Stomach (tissue), 9 donors: Measurements from ENCODE around the gene HTT. TPM values are rescaled to one million over a fixed set of nuclear protein-coding genes. Genes with fewer than 3 reads are reported as not detected.

Experiments
- DNase-seq, 2 donors: peaks; one replicate each; pipeline versions ENCODE4 v3.0.0 to v3.0.0-alpha.2; 2013 to 2019
- H3K27ac ChIP-seq, 5 donors: fragments of 200-600 bp in 4 of 5; sonication (generic) in 4 of 5; one replicate each; pipeline ENCODE4 v1.5.1; 2013 to 2019; ENCODE audit warnings: mild to moderate bottlenecking in 1 of 5, moderate library complexity in 1 of 5
- H3K27me3 ChIP-seq, 3 donors: fragments of 200-600 bp; sonication (generic); one replicate each; pipeline ENCODE4 v1.5.1; 2017 to 2019; ENCODE audit warnings: mixed run types in 1 of 3
- H3K36me3 ChIP-seq, 4 donors: fragments of 200-600 bp; sonication (generic); 1 replicate in 3 of 4; 2 replicates in 1 of 4; pipeline ENCODE4 v1.5.1; 2016 to 2019
- H3K4me1 ChIP-seq, 4 donors: fragments of 200-600 bp; sonication (generic); one replicate each; pipeline ENCODE4 v1.5.1; 2016 to 2019
- H3K4me3 ChIP-seq, 4 donors: fragments of 200-600 bp; sonication (generic) in 3 of 4; one replicate each; pipeline ENCODE4 v1.5.1; 2016 to 2019; ENCODE audit warnings: mild to moderate bottlenecking in 1 of 4
- H3K9me3 ChIP-seq, 4 donors: fragments of 200-600 bp; sonication (generic); one replicate each; pipeline ENCODE4 v1.5.1; 2016 to 2019
- CTCF ChIP-seq, 7 experiments: fragments of 450-650 bp in 4 of 7; fragments of 200-600 bp in 3 of 7; sonication (generic) in 3 of 7; IDR thresholded peaks; one replicate each; pipeline ENCODE4 v1.5.1; 2016 to 2019; ENCODE audit warnings: antibody characterized with exemption in 7 of 7, control low read depth in 2 of 7, mild to moderate bottlenecking in 1 of 7
- EP300 ChIP-seq: sonication (generic); formaldehyde crosslinking; IDR thresholded peaks from one replicate; pipeline ENCODE4 v1.6.1; 2017; ENCODE audit warnings: antibody characterized with exemption
- POLR2A ChIP-seq, 4 donors: fragments of 450-650 bp; IDR thresholded peaks; one replicate each; pipeline ENCODE4 v1.6.1; 2016; ENCODE audit warnings: antibody characterized with exemption in 4 of 4, control low read depth in 2 of 4, mild to moderate bottlenecking in 1 of 4, moderate library complexity in 1 of 4
- POLR2AphosphoS5 ChIP-seq, 3 donors: sonication (generic); formaldehyde crosslinking; IDR thresholded peaks; one replicate each; pipeline ENCODE4 v1.6.1; 2016; ENCODE audit warnings: antibody characterized with exemption in 3 of 3
- WGBS, 5 donors: extraction: QIAGEN DNeasy Blood & Tissue Kit in 3 of 5; methylation state at CpG; one replicate each; pipeline versions ENCODE4 v1.1.5 to v1.1.7; 2013 to 2018; 5-methylcytosine and 5-hydroxymethylcytosine counted together
- intact Hi-C: fragments of 100-400 bp; cut with DNase I; formaldehyde crosslinking; loops from one replicate; pipeline ENCODE4 v1.15.1; 2023; ENCODE audit warnings: low total_unique reads
- polyA plus RNA-seq, 3 donors: library from polyadenylated mRNA; stranded (reverse); fragments of 200-250 nt; gene quantifications; one replicate each; pipeline ENCODE4 v1.2.3, GENCODE V29; 2013
- total RNA-seq, 5 donors: library from RNA; depleted of rRNA; stranded (reverse); fragments of >200 nt; gene quantifications; one replicate each; pipeline versions ENCODE4 v1.1.0 to v1.2.3, GENCODE V29; 2014 to 2016
- donor health status: healthy with polysubstance abuse.
- donor health status: Bipolar disorder and iron deficiency.
- donor health status: healthy.

Gene HTT
- total and polyA plus RNA-seq, 8 donors = 3.4 to 95.7 (median 41.6) TPM

GRCh38 chr4:3252831-3253641, 178.6 kb downstream of the HTT start:
- peaks cover 0 to 13% (median 5%) of the 10 kb centered on the region in 4 donors for H3K4me1 ChIP-seq
- 60 to 82% (median 71%) methylated on average over 33 to 38 of the region's 38 CpGs for WGBS, 5 donors
- no peak overlapping the region for H3K27ac ChIP-seq
- H3K27me3 ChIP-seq = no peaks in the 10 kb centered on the region
- TF ChIP-seq CTCF (IDR thresholded peaks at IDR 0.05) (no peak), EP300 (no peak), POLR2A (IDR thresholded peaks at IDR 0.05) (no peak), POLR2AphosphoS5 (IDR thresholded peaks at IDR 0.05) (no peak)
- no peaks in the 10 kb centered on the region for H3K9me3 ChIP-seq
- peaks cover 0 to 23% (median 16%) of the 10 kb centered on the region in 4 donors for H3K36me3 ChIP-seq
- H3K4me3 ChIP-seq = no peak overlapping the region
- no peak for DNase-seq
- intact Hi-C loops = no loop called here

GRCh38 chr4:3253808-3254207, 179.3 kb downstream of the HTT start:
- Histone ChIP-seq H3K9me3 (no peaks in the 10 kb centered on the region), H3K27me3 (no peaks in the 10 kb centered on the region), H3K4me3 (no peak overlapping the region), H3K4me1 (peaks cover 0 to 13% (median 5%) of the 10 kb centered on the region in 4 donors), H3K27ac (no peak overlapping the region), H3K36me3 (peaks cover 0 to 23% (median 16%) of the 10 kb centered on the region in 4 donors)
- intact Hi-C loops = no loop called here
- DNase-seq = no peak
- TF ChIP-seq POLR2AphosphoS5 (IDR thresholded peaks at IDR 0.05) = no peak
- no peak for TF ChIP-seq CTCF (IDR thresholded peaks at IDR 0.05)
- TF ChIP-seq POLR2A (IDR thresholded peaks at IDR 0.05) = no peak
- no peak for TF ChIP-seq EP300
- WGBS, 5 donors = 81 to 97% (median 94%) methylated on average over 13 of the region's 13 CpGs

GRCh38 chr4:3254302-3255131, 180.0 kb downstream of the HTT start:
- 87 to 97% (median 93%) methylated on average over 9 to 14 of the region's 14 CpGs for WGBS, 5 donors
- intact Hi-C loops = no loop called here
- Histone ChIP-seq H3K4me1 (peaks cover 0 to 13% (median 5%) of the 10 kb centered on the region in 4 donors), H3K27me3 (no peaks in the 10 kb centered on the region), H3K36me3 (peaks cover 0 to 23% (median 16%) of the 10 kb centered on the region in 4 donors), H3K27ac (no peak overlapping the region), H3K9me3 (no peaks in the 10 kb centered on the region), H3K4me3 (no peak overlapping the region)
- no peak for DNase-seq
- no peak for TF ChIP-seq POLR2AphosphoS5 (IDR thresholded peaks at IDR 0.05)

- no peaks in the 10 kb centered on the region for H3K9me3 ChIP-seq
- H3K36me3 ChIP-seq = peaks cover 0 to 23% (median 16%) of the 10 kb centered on the region in 4 donors
- no peak for DNase-seq
- H3K4me3 ChIP-seq = no peak overlapping the region
- WGBS, 5 donors = 95 to 98% (median 97%) methylated on average over 28 to 36 of the region's 36 CpGs
- no peak overlapping the region for H3K27ac ChIP-seq
- peaks cover 0 to 7% (median 2%) of the 10 kb centered on the region in 4 donors for H3K4me1 ChIP-seq
- intact Hi-C loops = no loop called here
- no peaks in the 10 kb centered on the region for H3K27me3 ChIP-seq
- TF ChIP-seq POLR2A (IDR thresholded peaks at IDR 0.05) = no peak
- TF ChIP-seq POLR2AphosphoS5 (IDR thresholded peaks at IDR 0.05) = no peak
- no peak for TF ChIP-seq EP300
- TF ChIP-seq CTCF (IDR thresholded peaks at IDR 0.05) = no peak
These were observed 181.2 kb downstream of the HTT start for GRCh38 chr4:3255611-3256186.
